ENCODE results near the gene USP6NL.

GRCh38 chr10:11658801-11659368 lies 47.4 kb upstream of the USP6NL start:
- TF ChIP-seq CTCF (IDR thresholded peaks at IDR 0.05) = no peak
- no peak for TF ChIP-seq POLR2A (IDR thresholded peaks at IDR 0.05)
